ENCODE data around the gene CALHM5.

Gene CALHM5

GRCh38 chr6:116524236-116524635, 12.8 kb downstream of the CALHM5 start:
- no peak overlapping the region for H3K4me2 ChIP-seq

GRCh38 chr6:116528133-116528532, 16.7 kb downstream of the CALHM5 start:
- H3K4me1 ChIP-seq: peaks cover 5% of the 10 kb centered on the region; the same call in 1 of the 2 replicates
- no peak for TF ChIP-seq Cebpa-rat (IDR thresholded peaks at IDR 0.05)

More at GRCh38 chr6:116524236-116524635, 12.8 kb downstream of the CALHM5 start:
- Histone ChIP-seq H3K36me3 (no peaks in the 10 kb centered on the region), H3K9ac (no peak overlapping the region), H3K4me3 (no peak overlapping the region), H4K20me1 (no peaks in the 10 kb centered on the region), H3K27ac (no peak overlapping the region), H3K27me3 (no peaks in the 10 kb centered on the region), H3K4me1 (peaks cover 5% of the 10 kb centered on the region; the same call in 1 of the 2 replicates), H3K9me3 (no peaks in the 10 kb centered on the region)
- no peak for TF ChIP-seq Cebpa-rat (IDR thresholded peaks at IDR 0.05)

DNA sequence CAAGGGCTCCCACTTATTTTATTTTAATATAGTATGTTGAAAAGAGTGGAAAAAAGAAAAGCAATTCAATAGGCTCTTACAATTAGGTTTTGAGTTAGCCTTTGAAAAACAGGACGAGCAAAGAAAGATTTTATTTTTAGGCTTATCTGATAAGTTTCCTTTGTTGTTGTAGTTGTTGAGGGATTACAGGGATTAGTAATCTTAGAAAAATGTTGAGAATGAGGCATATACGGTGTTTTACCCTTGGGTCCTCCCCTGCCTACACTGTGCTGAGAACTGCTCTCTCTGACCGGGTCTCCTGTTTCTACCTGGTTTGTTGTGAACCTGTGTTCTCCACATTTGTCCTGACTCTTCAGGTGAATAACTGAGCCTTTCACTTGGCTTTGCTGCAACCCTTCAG, 17.3 kb downstream of the CALHM5 start:
- H3K4me2 ChIP-seq: no peak overlapping the region

More at GRCh38 chr6:116528133-116528532, 16.7 kb downstream of the CALHM5 start:
- H3K36me3 ChIP-seq: no peaks in the 10 kb centered on the region
- H3K4me3 ChIP-seq: no peak overlapping the region
- H4K20me1 ChIP-seq: no peaks in the 10 kb centered on the region
- no peak overlapping the region for H3K4me2 ChIP-seq
- H3K27me3 ChIP-seq: no peaks in the 10 kb centered on the region
- no peaks in the 10 kb centered on the region for H3K9me3 ChIP-seq
- H3K27ac ChIP-seq: no peak overlapping the region
- no peak overlapping the region for H3K9ac ChIP-seq

GRCh38 chr6:116529466-116530290, 18.2 kb downstream of the CALHM5 start:
- Histone ChIP-seq H3K27me3 (no peaks in the 10 kb centered on the region), H4K20me1 (no peaks in the 10 kb centered on the region), H3K36me3 (no peaks in the 10 kb centered on the region), H3K9me3 (no peaks in the 10 kb centered on the region), H3K4me1 (peaks cover 5% of the 10 kb centered on the region; the same call in 1 of the 2 replicates), H3K9ac (no peak overlapping the region), H3K4me3 (no peak overlapping the region), H3K27ac (no peak overlapping the region), H3K4me2 (no peak overlapping the region)
- TF ChIP-seq Cebpa-rat (IDR thresholded peaks at IDR 0.05): no peak

More for the DNA sequence above, 17.3 kb downstream of the CALHM5 start:
- Histone ChIP-seq H3K36me3 (no peaks in the 10 kb centered on the region), H3K9me3 (no peaks in the 10 kb centered on the region), H3K9ac (no peak overlapping the region), H4K20me1 (no peaks in the 10 kb centered on the region), H3K4me3 (no peak overlapping the region), H3K27me3 (no peaks in the 10 kb centered on the region), H3K27ac (no peak overlapping the region), H3K4me1 (peaks cover 5% of the 10 kb centered on the region; the same call in 1 of the 2 replicates)
- no peak for TF ChIP-seq Cebpa-rat (IDR thresholded peaks at IDR 0.05)

DNA sequence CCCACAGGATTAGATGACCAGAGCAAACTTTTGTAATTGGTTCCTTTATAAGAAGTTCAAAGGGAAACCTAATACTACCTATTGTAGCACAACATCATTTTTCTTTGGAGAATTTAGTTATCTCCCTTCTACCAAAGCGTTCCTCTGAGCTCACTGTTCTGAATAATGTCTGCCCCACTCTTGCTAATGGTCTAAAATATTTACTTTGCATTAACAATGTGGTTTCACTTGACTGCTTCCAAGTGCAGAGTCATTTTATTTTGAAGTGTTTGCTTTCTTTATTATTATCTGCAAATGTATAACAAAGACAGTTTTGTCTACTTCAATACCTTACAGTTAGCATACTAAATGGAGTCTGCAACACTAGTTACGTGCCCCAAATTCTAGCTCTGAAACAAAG, 19.0 kb downstream of the CALHM5 start:
- Histone ChIP-seq H3K36me3 (no peaks in the 10 kb centered on the region), H3K9me3 (no peaks in the 10 kb centered on the region), H3K4me2 (no peak overlapping the region), H3K4me1 (peaks cover 5% of the 10 kb centered on the region; the same call in 1 of the 2 replicates), H3K9ac (no peak overlapping the region), H3K4me3 (no peak overlapping the region), H3K27ac (no peak overlapping the region), H3K27me3 (no peaks in the 10 kb centered on the region), H4K20me1 (no peaks in the 10 kb centered on the region)
- TF ChIP-seq Cebpa-rat (IDR thresholded peaks at IDR 0.05): no peak

GRCh38 chr6:116531675-116532570, 20.5 kb downstream of the CALHM5 start:
- Histone ChIP-seq H3K27ac (no peak overlapping the region), H3K27me3 (no peaks in the 10 kb centered on the region), H3K4me2 (no peak overlapping the region), H3K9ac (no peak overlapping the region), H3K9me3 (no peaks in the 10 kb centered on the region), H3K4me3 (no peak overlapping the region), H3K36me3 (no peaks in the 10 kb centered on the region), H3K4me1 (no peaks in the 10 kb centered on the region), H4K20me1 (no peaks in the 10 kb centered on the region)
- no peak for TF ChIP-seq Cebpa-rat (IDR thresholded peaks at IDR 0.05)

- no peak overlapping the region for H3K4me2 ChIP-seq
- H3K9ac ChIP-seq: no peak overlapping the region
- H3K4me3 ChIP-seq: no peak overlapping the region
- no peaks in the 10 kb centered on the region for H3K9me3 ChIP-seq
- no peaks in the 10 kb centered on the region for H3K27me3 ChIP-seq
- no peaks in the 10 kb centered on the region for H3K4me1 ChIP-seq
- H4K20me1 ChIP-seq: no peaks in the 10 kb centered on the region
- TF ChIP-seq Cebpa-rat (IDR thresholded peaks at IDR 0.05): no peak
- H3K27ac ChIP-seq: no peak overlapping the region
- no peaks in the 10 kb centered on the region for H3K36me3 ChIP-seq
These were observed 22.0 kb downstream of the CALHM5 start for GRCh38 chr6:116533233-116533957.

GRCh38 chr6:116535109-116535508, 23.7 kb downstream of the CALHM5 start:
- no peaks in the 10 kb centered on the region for H3K27me3 ChIP-seq
- no peak overlapping the region for H3K4me3 ChIP-seq
- H3K27ac ChIP-seq: no peak overlapping the region
- H3K9me3 ChIP-seq: no peaks in the 10 kb centered on the region
- TF ChIP-seq Cebpa-rat (IDR thresholded peaks at IDR 0.05): no peak
- no peaks in the 10 kb centered on the region for H3K4me1 ChIP-seq
- no peaks in the 10 kb centered on the region for H3K36me3 ChIP-seq
- no peak overlapping the region for H3K9ac ChIP-seq
- no peak overlapping the region for H3K4me2 ChIP-seq
- no peaks in the 10 kb centered on the region for H4K20me1 ChIP-seq

GRCh38 chr6:116536216-116536621, 24.8 kb downstream of the CALHM5 start:
- no peaks in the 10 kb centered on the region for H4K20me1 ChIP-seq

More at GRCh38 chr6:116536216-116536621, 24.8 kb downstream of the CALHM5 start:
- TF ChIP-seq Cebpa-rat (IDR thresholded peaks at IDR 0.05): no peak
- Histone ChIP-seq H3K27me3 (no peaks in the 10 kb centered on the region), H3K36me3 (no peaks in the 10 kb centered on the region), H3K9ac (no peak overlapping the region), H3K4me2 (no peak overlapping the region), H3K4me3 (no peak overlapping the region), H3K4me1 (no peaks in the 10 kb centered on the region), H3K9me3 (no peaks in the 10 kb centered on the region), H3K27ac (no peak overlapping the region)
